Omental fat pad (tissue), 4 donors: ENCODE data around the gene TMEM212. TPM values are rescaled to one million over a fixed set of nuclear protein-coding genes. Genes with fewer than 3 reads are reported as not detected.
"Not testable (repeated sequence)": the region's sequence is repeated elsewhere in the genome, so short reads cannot be mapped to it uniquely, and the experiment has no call there.

ENCODE experiments used
- ATAC-seq: fragments of 150-250 bp; one replicate; pipeline ENCODE4 v1.9.1; 2016; ENCODE audit warnings: mild to moderate bottlenecking, moderate library complexity; ENCODE audit not compliant: low FRiP score
- DNase-seq: peaks from one replicate; pipeline ENCODE4 v3.0.0-alpha.2; 2019; ENCODE audit warnings: low spot score
- total RNA-seq, 4 donors: library from RNA; depleted of rRNA; stranded (reverse); fragments of >200 nt; gene quantifications; one replicate each; pipeline ENCODE4 v1.1.0, GENCODE V29; 2016
- TF ChIP-seq, protein P1 (sequence below), 3 donors: fragments of 450-650 bp; IDR thresholded peaks; one replicate each; pipeline ENCODE4 v1.5.1; 2016 to 2017; ENCODE audit warnings: antibody characterized with exemption in 3 of 3, mild to moderate bottlenecking in 3 of 3, moderate library complexity in 2 of 3

TMEM212 gene
- total RNA-seq, 4 donors from 2014 or later = not detected

GRCh38 chr3:171851660-171852058 lies 8.5 kb downstream of the TMEM212 start:
- TF ChIP-seq, protein P1, sequence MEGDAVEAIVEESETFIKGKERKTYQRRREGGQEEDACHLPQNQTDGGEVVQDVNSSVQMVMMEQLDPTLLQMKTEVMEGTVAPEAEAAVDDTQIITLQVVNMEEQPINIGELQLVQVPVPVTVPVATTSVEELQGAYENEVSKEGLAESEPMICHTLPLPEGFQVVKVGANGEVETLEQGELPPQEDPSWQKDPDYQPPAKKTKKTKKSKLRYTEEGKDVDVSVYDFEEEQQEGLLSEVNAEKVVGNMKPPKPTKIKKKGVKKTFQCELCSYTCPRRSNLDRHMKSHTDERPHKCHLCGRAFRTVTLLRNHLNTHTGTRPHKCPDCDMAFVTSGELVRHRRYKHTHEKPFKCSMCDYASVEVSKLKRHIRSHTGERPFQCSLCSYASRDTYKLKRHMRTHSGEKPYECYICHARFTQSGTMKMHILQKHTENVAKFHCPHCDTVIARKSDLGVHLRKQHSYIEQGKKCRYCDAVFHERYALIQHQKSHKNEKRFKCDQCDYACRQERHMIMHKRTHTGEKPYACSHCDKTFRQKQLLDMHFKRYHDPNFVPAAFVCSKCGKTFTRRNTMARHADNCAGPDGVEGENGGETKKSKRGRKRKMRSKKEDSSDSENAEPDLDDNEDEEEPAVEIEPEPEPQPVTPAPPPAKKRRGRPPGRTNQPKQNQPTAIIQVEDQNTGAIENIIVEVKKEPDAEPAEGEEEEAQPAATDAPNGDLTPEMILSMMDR (IDR thresholded peaks at IDR 0.05) = no peak
- DNase-seq (no peak), ATAC-seq (peak; percentile 73)

GRCh38 chr3:171854649-171855305 lies 11.6 kb downstream of the TMEM212 start:
- TF ChIP-seq, protein P1 (IDR thresholded peaks at IDR 0.05) = no peak

GRCh38 chr3:171858770-171859169 lies 15.6 kb downstream of the TMEM212 start:
- ATAC-seq, DNase-seq: not testable (repeated sequence)

More at GRCh38 chr3:171854649-171855305, 11.6 kb downstream of the TMEM212 start:
- ATAC-seq (no peak), DNase-seq (no peak)

DNA sequence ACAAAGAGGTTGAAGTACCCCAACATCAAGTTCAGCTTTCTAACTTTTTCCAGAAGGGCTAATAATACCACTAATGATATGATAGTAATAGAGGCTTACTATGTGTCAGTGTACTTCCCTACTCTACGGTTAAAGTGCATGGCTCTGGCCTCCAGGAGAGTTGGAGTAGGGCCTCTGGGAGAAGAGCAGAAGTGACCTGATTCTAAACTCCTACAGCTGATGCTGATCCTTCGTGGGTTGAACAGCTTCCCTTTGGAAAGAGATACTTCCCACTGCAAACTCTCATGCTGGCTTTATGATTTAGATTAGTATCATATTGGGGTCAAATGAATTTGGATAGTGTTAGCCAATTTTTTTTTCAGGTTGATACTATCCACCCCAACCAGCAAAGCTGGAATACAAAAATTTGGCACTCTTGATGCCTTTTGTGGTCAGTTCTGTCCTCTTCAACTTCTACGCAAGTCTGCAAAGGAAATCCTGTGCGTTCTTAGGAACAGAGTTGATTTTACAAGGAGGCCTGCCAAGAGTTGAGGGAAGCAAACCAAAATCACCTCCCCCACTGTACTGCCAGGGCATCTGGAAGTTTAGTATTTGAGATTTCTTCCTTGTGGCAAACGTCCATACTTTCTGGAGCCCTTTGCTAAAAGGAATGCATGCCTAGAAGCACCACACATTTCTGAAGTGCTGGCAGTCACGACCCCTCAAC lies 17.8 kb downstream of the TMEM212 start:
- no peak for DNase-seq

DNA sequence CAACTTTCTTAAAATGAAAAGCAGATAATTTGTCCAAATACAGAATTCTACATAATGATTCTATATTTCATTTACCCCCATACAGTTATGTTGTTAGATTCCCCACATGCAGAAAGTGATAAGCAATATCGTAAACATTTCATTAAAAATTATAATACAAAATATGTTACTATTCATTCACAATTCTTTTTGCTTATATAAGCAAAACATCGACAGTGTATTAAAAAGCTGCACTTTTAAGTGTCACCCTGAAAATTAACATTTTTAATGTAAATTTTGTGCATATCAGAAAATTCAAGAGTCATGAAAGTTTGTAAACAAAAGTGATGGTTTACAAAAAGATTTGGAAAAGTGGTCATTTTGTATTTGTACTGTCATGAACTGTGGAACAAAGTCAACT lies 19.2 kb downstream of the TMEM212 start:
- DNase-seq = no peak
- ATAC-seq = no peak
- TF ChIP-seq, protein P1 (IDR thresholded peaks at IDR 0.05) = no peak

More for the DNA sequence above, 17.8 kb downstream of the TMEM212 start:
- TF ChIP-seq, protein P1 (IDR thresholded peaks at IDR 0.05) = no peak
- ATAC-seq = no peak

GRCh38 chr3:171862993-171863521 lies 19.9 kb downstream of the TMEM212 start:
- TF ChIP-seq, protein P1 (IDR thresholded peaks at IDR 0.05) = no peak
- DNase-seq (no peak), ATAC-seq (no peak)

GRCh38 chr3:171863920-171864319 lies 20.8 kb downstream of the TMEM212 start:
- TF ChIP-seq, protein P1 (IDR thresholded peaks at IDR 0.05) = no peak
- no peak for ATAC-seq
- no peak for DNase-seq
